Measurements from ENCODE around the gene CDKN1B.

CDKN1B gene

DNA sequence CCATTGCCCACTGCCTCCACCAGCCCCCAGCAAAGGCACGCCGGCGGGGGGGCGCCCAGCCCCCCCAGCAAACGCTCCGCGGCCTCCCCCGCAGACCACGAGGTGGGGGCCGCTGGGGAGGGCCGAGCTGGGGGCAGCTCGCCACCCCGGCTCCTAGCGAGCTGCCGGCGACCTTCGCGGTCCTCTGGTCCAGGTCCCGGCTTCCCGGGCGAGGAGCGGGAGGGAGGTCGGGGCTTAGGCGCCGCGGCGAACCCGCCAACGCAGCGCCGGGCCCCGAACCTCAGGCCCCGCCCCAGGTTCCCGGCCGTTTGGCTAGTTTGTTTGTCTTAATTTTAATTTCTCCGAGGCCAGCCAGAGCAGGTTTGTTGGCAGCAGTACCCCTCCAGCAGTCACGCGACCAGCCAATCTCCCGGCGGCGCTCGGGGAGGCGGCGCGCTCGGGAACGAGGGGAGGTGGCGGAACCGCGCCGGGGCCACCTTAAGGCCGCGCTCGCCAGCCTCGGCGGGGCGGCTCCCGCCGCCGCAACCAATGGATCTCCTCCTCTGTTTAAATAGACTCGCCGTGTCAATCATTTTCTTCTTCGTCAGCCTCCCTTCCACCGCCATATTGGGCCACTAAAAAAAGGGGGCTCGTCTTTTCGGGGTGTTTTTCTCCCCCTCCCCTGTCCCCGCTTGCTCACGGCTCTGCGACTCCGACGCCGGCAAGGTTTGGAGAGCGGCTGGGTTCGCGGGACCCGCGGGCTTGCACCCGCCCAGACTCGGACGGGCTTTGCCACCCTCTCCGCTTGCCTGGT lies at the start of gene CDKN1B:
TSS of gene CDKN1B (plus strand) at position 576 of the 793 bp plus-strand sequence. CDS start 472 bp downstream, outside the sequence.
- peak; percentile 89 to 90 for DNase-seq

GRCh38 chr12:12668005-12668404 lies 49.2 kb upstream of the CDKN1B start:
- no peak for DNase-seq

GRCh38 chr12:12669020-12669419 lies 48.1 kb upstream of the CDKN1B start:
- DNase-seq, result no peak

- no peak for DNase-seq
Measured at GRCh38 chr12:12671850-12672660, 45.1 kb upstream of the CDKN1B start.

- DNase-seq, result peak; percentile 33 to 54
Measured at GRCh38 chr12:12673296-12673695, 43.9 kb upstream of the CDKN1B start.

- DNase-seq, result no peak
Measured at GRCh38 chr12:12676605-12677004, 40.6 kb upstream of the CDKN1B start.

GRCh38 chr12:12681061-12681765 lies 36.0 kb upstream of the CDKN1B start:
- DNase-seq, result no peak

DNA sequence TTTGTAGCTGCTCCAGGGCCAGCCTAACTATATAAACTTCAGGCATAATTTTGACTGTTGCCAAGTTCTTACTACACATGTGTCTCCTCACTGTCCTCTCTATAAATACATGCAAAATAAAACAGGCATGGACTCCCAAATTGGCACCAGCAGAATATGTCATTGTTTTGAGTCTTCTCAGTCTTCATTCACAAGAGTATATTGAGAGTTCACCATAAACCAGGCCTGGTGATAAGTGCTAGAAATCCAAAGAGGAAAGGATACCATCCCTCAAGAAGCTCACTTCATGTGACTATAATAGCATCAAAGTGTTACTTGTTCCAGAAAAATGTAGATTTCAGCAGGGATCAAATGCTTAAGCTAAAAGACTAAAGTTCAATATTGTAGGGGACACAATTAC lies 34.9 kb upstream of the CDKN1B start:
- no peak for DNase-seq

GRCh38 chr12:12683136-12683697 lies 34.0 kb upstream of the CDKN1B start:
- DNase-seq, result no peak

DNA sequence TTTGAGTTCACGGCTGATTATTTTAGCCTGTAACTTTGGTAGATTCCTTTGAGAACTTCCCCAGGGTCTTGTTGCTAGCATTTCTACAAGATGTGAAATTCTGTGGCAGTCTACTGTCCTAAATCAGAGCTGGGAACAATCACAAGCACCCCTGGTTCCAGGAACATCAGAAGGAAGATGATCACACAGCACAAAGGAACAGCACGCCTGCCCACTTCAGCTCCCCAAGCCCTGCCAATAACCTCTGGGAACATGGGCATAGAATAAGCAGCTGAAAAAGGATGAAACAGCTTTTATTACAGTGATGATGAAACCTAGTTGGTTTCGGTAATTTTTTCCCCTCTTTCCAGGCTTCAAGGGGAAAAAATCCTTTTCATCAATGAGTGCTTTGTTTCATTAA lies 33.4 kb upstream of the CDKN1B start:
- DNase-seq, result no peak

DNA sequence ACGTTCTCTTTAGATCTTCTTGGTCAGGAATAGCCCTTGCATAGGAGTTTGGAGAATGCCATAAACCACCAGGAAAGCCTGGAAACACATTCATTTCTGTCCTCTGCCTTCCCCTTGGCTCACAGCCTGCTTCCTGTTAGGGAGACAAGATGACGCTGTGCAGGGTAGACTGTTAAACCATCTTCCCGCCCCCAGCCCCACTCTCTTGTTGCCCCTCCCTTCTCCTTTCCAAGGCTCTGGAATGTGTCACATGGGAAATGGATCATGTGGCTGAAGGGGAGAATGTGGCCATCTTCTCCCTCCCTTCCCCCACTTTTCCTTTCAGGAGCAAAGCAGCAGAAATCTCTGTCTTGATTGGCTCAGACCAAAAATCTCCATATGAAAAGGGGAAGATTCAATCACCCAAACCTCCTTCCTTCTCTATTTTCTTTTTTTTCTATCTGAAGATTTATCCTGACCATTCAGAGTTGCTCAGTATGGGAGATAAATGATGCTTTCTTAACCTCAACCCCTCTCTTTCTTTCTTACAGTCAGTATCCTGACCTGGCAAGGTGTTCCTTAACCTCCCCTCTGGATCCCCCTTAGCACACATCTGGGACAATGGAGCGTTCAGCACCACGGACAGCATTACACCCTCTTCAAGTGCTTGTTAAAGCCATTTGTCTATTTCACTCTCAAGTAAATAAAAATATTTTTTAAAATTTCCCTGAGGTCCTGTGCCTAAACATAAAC lies 32.6 kb upstream of the CDKN1B start:
- no peak for DNase-seq

- no peak for DNase-seq
Measured at GRCh38 chr12:12685305-12685704, 31.9 kb upstream of the CDKN1B start.

DNA sequence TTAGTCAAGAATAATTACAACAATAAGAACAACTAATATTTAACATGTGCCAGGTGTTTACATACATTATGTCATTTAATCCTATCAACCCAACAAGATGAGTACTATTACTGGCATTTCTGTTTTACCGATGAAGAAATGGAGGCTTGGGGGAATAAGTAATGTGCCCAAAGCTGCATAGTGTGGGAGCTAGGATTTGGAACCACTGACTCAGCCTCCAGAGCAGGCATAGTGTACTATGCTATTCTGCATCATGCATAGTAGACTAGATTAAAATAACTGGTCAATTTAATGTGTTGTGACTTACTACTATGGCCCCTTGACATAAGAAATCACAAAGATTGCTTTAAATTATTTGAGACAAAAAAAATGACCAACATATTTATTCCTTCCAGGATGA lies 30.7 kb upstream of the CDKN1B start:
- DNase-seq, result no peak

- DNase-seq, result no peak
Measured at GRCh38 chr12:12686925-12687324, 30.2 kb upstream of the CDKN1B start.

- DNase-seq, result no peak
Measured at GRCh38 chr12:12689647-12690300, 27.4 kb upstream of the CDKN1B start.

- DNase-seq, result no peak
Measured at GRCh38 chr12:12691549-12691948, 25.6 kb upstream of the CDKN1B start.

DNA sequence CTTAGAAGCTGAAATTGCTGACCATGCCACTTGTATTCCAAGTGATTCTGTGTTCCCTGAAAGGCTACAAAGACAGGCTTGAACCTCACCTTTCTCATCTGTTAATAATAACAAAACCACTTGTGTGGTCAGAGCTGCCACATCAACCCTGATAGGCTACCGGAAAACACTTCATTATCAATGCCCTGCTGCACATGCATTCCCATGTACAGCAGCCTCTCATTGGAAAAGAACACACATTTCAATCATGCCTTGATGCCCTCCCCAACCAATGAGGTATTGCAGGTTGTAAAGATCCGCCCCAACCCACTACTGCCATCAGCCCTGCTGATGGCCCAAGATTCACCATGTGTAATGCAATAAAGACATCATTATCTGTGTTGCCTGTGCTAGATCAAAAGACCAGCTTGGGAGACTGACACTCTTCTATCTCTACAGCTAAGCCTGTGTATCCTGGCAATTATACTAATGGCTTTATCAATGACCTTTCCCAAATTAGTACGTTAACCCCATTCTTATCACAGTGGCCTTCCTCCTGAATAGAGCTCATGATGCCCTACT lies 24.0 kb upstream of the CDKN1B start:
- no peak for DNase-seq

- peak; percentile 89 for DNase-seq
Measured at GRCh38 chr12:12696562-12697383, 20.4 kb upstream of the CDKN1B start.

DNA sequence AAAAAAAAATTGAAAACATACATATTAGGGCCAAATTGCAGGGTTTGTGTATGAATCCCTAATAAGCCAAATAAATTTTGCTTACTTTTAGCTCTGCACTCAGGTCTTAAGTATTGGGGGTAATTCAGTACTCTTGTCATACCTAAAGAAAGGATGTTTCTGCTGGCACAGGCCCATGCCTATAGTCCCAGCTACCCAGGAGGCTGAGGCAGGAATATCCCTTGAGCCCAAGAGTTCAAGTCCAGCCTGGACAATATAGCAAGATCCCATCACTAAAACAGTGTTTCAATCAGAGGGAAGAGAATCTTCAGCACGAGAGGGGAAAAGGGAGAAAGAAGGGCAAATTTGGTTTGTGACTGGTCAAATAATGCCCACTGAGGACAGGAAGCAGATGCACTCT lies 17.8 kb upstream of the CDKN1B start:
- DNase-seq, result no peak

- no peak for DNase-seq
Measured at GRCh38 chr12:12700254-12700653, 16.9 kb upstream of the CDKN1B start.

DNA sequence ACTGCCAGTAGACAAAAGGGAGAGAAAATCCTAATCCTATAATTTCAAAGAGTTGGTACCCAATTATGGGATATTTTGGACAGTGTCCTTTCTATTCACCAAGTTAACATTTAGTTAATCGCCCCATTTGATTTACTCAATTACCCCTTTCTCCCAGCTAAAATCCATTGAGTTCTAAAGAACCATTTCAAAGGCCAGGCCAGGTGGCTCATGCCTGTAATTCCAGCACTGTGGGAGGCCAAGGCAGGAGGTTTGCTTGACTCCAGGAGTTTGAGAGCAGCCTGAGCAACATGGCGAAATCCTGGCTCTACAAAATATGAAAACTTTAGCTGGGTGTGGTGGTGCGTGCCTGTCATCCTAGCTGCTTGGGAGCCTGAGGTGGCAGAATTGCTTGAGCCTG lies 15.7 kb upstream of the CDKN1B start:
- no peak for DNase-seq

Data from activated T-cell treated with anti-CD3 and anti-CD28 coated beads, Interleukin-2, amount 50 U/mL, for 48 hours (primary cell).